ENCODE results near the gene KCNN3.

Gene KCNN3

GRCh38 chr1:154726443-154726842 lies 143.6 kb downstream of the KCNN3 start:
- H3K4me3 ChIP-seq (ENCODE audit: control insufficient read depth, low read depth, low read length), result no peak overlapping the region
- no peak for DNase-seq (ENCODE audit: low read depth)
- TF ChIP-seq, protein P1, sequence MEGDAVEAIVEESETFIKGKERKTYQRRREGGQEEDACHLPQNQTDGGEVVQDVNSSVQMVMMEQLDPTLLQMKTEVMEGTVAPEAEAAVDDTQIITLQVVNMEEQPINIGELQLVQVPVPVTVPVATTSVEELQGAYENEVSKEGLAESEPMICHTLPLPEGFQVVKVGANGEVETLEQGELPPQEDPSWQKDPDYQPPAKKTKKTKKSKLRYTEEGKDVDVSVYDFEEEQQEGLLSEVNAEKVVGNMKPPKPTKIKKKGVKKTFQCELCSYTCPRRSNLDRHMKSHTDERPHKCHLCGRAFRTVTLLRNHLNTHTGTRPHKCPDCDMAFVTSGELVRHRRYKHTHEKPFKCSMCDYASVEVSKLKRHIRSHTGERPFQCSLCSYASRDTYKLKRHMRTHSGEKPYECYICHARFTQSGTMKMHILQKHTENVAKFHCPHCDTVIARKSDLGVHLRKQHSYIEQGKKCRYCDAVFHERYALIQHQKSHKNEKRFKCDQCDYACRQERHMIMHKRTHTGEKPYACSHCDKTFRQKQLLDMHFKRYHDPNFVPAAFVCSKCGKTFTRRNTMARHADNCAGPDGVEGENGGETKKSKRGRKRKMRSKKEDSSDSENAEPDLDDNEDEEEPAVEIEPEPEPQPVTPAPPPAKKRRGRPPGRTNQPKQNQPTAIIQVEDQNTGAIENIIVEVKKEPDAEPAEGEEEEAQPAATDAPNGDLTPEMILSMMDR (IDR thresholded peaks at IDR 0.05; ENCODE audit: control insufficient read depth, insufficient read depth, low read depth, low read length, missing control alignments), result no peak

DNA sequence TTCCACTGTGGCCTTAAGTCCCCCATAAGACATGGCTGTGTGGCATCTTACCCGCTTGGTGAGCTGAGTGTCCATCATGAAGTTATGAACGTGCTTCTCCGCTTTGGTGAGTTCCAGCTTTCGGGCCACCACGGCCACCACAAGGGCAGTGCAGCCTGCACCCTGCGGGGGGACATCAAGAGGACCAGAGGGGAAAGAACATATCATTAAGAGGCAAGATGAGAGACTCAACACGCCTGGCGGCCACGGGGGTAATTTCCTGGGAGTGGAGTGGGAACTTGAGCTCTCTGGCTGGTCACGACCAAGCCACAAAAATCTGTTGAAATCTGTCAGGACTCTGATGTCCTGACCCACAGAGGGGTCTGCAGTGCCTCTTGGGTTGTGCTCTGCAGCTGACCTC lies 144.2 kb downstream of the KCNN3 start:
- TF ChIP-seq, protein P1 (IDR thresholded peaks at IDR 0.05; ENCODE audit: control insufficient read depth, insufficient read depth, low read depth, low read length, missing control alignments), result no peak
- no peak overlapping the region for H3K4me3 ChIP-seq (ENCODE audit: control insufficient read depth, low read depth, low read length)
- DNase-seq (ENCODE audit: low read depth), result no peak

DNA sequence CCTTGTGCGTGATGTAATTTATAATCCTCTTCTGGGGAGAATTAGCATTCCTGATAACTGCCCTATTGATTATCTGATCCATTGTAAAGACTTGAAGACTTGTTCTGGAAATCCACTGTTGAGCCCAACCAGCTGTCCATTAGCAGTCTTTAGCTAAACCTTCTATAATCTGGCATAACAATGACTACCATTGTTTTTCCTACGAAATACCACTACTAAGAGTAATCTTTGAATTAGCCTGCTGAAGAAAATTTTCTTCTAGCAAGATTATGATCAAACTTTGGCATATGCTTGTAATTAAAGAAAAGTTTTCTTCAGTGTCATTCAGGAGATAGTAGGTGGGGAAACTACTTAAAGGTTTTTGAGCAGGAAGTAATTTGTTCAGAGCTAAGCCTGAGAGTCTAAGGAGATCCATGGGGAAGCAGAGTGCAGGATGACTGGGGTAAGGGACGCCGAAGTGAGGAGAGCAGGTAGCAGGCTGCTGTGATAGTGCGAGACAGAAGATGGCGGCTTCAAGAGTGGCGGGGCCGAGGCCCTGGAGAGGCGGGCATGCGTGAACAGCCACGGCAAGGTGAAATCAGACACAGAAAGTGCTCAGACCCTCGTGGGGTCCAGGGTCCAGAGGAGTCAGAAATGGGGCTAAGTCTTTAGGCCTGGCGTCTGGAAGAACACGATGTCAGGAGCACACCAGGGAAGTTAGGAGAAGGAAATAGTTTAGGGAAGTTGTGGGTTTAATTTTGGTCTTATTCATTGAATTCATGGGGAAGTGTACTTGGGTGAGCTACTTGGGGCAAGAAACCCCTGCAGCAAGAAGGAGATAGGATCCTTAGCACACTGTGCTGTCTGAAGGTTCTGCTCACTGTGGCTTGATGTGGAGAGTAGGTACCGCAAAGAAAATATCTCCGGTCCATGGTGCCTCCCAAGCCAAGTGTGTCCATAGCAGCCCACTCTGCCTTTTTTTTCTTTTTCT lies 149.5 kb downstream of the KCNN3 start:
- TF ChIP-seq, protein P1 (IDR thresholded peaks at IDR 0.05; ENCODE audit: control insufficient read depth, insufficient read depth, low read depth, low read length, missing control alignments), result no peak
- H3K4me3 ChIP-seq (ENCODE audit: control insufficient read depth, low read depth, low read length), result no peak overlapping the region
- no peak for DNase-seq (ENCODE audit: low read depth)

- no peak overlapping the region for H3K4me3 ChIP-seq (ENCODE audit: control insufficient read depth, low read depth, low read length)
- no peak for DNase-seq (ENCODE audit: low read depth)
- TF ChIP-seq, protein P1 (IDR thresholded peaks at IDR 0.05; ENCODE audit: control insufficient read depth, insufficient read depth, low read depth, low read length, missing control alignments), result no peak
Observed at GRCh38 chr1:154719586-154720327, 150.3 kb downstream of the KCNN3 start.

DNA sequence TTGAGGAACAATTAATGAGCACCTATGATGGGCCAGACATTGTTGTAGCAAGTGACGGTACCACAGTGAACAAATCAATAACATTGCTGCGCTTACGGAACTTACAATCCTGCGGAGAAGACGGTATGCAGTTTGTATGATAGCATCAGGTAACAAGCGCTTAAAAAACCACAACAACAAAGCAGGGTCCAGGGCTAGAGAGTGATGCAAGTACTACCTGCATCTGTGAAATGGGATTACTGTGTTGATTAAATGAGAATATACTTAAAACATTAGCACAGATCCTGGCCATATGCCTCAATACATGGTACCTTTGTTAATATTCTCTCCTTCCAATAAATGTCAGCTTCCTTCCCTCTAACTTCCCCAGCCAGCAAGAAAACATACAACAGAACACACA lies 151.5 kb downstream of the KCNN3 start:
- TF ChIP-seq, protein P1 (IDR thresholded peaks at IDR 0.05; ENCODE audit: control insufficient read depth, insufficient read depth, low read depth, low read length, missing control alignments), result no peak
- no peak overlapping the region for H3K4me3 ChIP-seq (ENCODE audit: control insufficient read depth, low read depth, low read length)
- DNase-seq (ENCODE audit: low read depth), result no peak

- H3K4me3 ChIP-seq (ENCODE audit: control insufficient read depth, low read depth, low read length), result no peak overlapping the region
- DNase-seq (ENCODE audit: low read depth), result no peak
- TF ChIP-seq, protein P1 (IDR thresholded peaks at IDR 0.05; ENCODE audit: control insufficient read depth, insufficient read depth, low read depth, low read length, missing control alignments), result no peak
Observed at GRCh38 chr1:154717528-154717924, 152.6 kb downstream of the KCNN3 start.

All from AG09309 (cell line).